Right lobe of liver (tissue), 6 donors: ENCODE results near the gene ITGA11. TPM values are rescaled to one million over a fixed set of nuclear protein-coding genes. Genes with fewer than 3 reads are reported as not detected.

Experiments
- ATAC-seq, 4 donors: fragments of 200-7000 bp; cut with Tn5 transposase; one replicate each; pipeline ENCODE4 v1.9.1; 2020; ENCODE audit warnings: mild to moderate bottlenecking in 4 of 4, moderate library complexity in 4 of 4
- DNase-seq, 3 donors: peaks; one replicate each; pipeline ENCODE4 v3.0.0-alpha.2; 2020
- H3K27ac ChIP-seq, 3 donors: fragments of 200-600 bp; one replicate each; pipeline ENCODE4 v1.8.0; 2022
- H3K27me3 ChIP-seq, 2 donors: fragments of 200-600 bp; one replicate each; pipeline ENCODE4 v1.8.0; 2022
- H3K36me3 ChIP-seq, 4 donors: fragments of 200-600 bp; sonication (generic) in 1 of 4; one replicate each; pipeline versions ENCODE4 v1.5.1 to v1.8.0; 2017 to 2022; ENCODE audit warnings: control low read depth in 1 of 4
- H3K4me1 ChIP-seq, 4 donors: fragments of 200-600 bp; sonication (generic) in 1 of 4; one replicate each; pipeline versions ENCODE4 v1.5.1 to v1.8.0; 2017 to 2022; ENCODE audit warnings: control low read depth in 1 of 4
- H3K4me3 ChIP-seq, 3 donors: fragments of 200-600 bp; one replicate each; pipeline ENCODE4 v1.8.0; 2022
- H3K9me3 ChIP-seq, 4 donors: fragments of 200-600 bp; sonication (generic) in 1 of 4; one replicate each; pipeline versions ENCODE4 v1.5.1 to v1.8.0; 2017 to 2022; ENCODE audit warnings: control low read depth in 1 of 4
- POLR2A ChIP-seq: fragments of 450-650 bp; IDR thresholded peaks from one replicate; pipeline ENCODE4 v1.6.1; 2017; ENCODE audit warnings: antibody characterized with exemption, mild to moderate bottlenecking
- WGBS: methylation state at CpG from one replicate; pipeline ENCODE4 v1.1.6; 2018; ENCODE audit warnings: low coverage, low lambda C conversion rate; ENCODE audit not compliant: insufficient coverage; ENCODE audit errors: missing lambda C conversion rate; 5-methylcytosine and 5-hydroxymethylcytosine counted together
- intact Hi-C, 2 donors: fragments of 100-400 bp; cut with DNase I; formaldehyde crosslinking; loops; one replicate each; pipeline versions ENCODE4 v1.11.2 to v1.14.1; 2022
- total RNA-seq, 6 experiments: library from RNA; depleted of rRNA in 2 of 6; stranded (reverse); fragments of >200 nt in 2 of 6; fragmentation: NEBNext Ultra II Directional in 3 of 6; extraction: Animal tissue kit (Norgen Biotek cat#: 25700) in 3 of 6; gene quantifications; one replicate each; pipeline versions ENCODE4 v1.1.0 to v1.2.4, GENCODE V29; 2016 to 2023
- TF ChIP-seq, protein P1 (sequence below), 4 donors: fragments of 200-600 bp in 3 of 4; fragments of 450-650 bp in 1 of 4; IDR thresholded peaks; one replicate each; pipeline versions ENCODE4 v1.5.1 to v1.8.0; 2016 to 2022; ENCODE audit warnings: antibody characterized with exemption in 4 of 4, mild to moderate bottlenecking in 2 of 4
- donor health status: DM: no; HTN: yes; CAD: no.
- donor health status: DM: no; HTN: no; CAD: no.
- donor health status: DM: no; HTN: no; CAD: no.
- donor health status: DM: no; HTN: yes; CAD: no.
- donor health status: DM: no; HTN: yes; CAD: no.

The ITGA11 gene
- total RNA-seq, 6 experiments from 2014 or later: 0.51 to 1.4 (median 0.73) TPM

DNA sequence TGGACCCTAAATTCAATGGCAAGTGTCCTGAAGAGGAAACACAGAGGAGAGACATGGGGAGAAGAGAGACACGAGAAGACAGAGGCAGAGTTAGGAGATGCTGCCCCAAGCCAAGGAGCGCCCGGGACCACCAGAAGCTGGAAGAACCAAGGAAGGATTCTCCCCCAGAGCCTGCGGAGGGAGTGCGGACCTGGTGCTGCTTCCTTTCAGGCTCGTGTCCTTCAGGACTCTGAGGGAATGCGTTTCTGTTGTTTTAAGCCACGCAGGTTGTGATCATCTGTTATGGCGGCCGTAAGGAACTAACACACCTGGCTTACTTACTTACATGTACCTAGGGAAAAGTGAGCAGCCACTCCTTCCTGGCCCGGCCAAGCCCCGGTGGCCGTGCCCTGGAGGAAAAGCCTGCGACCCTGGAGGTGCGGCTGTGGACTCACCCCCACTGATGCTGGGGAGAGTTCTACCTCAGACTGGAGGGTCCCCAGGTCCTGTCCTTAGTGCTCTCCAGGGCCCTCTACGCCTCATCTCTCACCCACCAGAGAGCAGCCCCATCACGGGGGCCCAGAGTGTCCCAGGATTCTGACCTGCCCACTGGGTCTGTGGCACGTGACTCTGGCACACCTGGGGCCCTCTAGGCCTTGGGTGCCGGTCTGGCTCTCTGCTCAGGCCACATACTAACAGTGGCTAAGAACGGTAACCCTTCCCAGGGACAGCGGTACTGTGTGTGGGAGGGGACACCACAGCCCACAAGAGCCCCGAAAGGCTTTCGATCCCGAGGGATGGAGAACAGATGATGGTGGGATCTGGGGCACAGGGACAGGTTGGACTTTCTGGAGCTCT lies 61.8 kb downstream of the ITGA11 start:
- Histone ChIP-seq H3K27ac (no peak overlapping the region), H3K27me3 (no peaks in the 10 kb centered on the region), H3K4me1 (no peaks in the 10 kb centered on the region), H3K36me3 (no peaks in the 10 kb centered on the region), H3K4me3 (no peak overlapping the region), H3K9me3 (no peaks in the 10 kb centered on the region)
- ATAC-seq: no peak
- WGBS: 79% methylated on average over 5 of the region's 24 CpGs
- no peak for DNase-seq
- TF ChIP-seq POLR2A: no peak
- intact Hi-C loops: loop anchor here in 1 of 2 donors (10.0 kb wide), 1 partner anchor 55 kb away; no protein-coding TSS in a partner anchor

DNA sequence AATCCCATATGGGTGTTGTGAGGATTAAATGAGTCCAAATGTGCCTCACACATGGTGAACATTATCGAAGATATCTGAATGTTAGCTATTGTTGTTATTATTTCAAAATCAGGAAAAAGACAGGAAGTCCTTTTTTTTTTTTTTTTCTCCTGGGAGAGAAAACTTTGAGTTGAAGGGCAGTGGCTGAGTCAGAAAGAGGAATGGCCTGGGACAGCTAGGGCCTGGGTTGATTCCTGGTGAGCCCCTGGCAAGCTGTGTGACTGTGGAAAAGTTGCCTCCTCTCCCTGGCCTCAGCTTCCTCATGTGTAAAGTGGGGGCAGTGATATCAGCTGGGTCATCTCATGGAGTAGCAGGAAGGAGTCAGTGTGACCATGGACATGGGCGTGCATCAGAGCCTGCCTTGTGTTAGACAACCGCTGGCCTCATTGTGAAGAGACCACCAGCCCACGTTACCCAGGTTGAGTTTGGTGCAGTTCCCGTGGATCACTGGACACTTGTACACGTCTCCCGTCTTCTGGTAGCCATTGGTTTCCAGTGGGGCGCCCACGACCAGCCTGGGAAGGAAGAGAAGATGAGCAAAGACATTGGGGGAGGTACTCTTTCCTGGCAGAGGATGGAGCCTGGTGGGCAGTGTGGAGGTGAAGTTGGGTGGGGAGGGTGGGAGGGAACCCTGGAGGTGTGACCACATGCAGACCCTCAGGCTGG lies 63.1 kb downstream of the ITGA11 start:
- DNase-seq (no peak), ATAC-seq (peak in 1 of 4 donors; percentile 37)
- no peaks in the 10 kb centered on the region for H3K36me3 ChIP-seq
- H3K4me1 ChIP-seq: no peaks in the 10 kb centered on the region
- H3K9me3 ChIP-seq: no peaks in the 10 kb centered on the region
- no peak overlapping the region for H3K4me3 ChIP-seq
- intact Hi-C loops: loop anchor here in 1 of 2 donors (10.0 kb wide), 1 partner anchor 56 kb away; no protein-coding TSS in a partner anchor
- TF ChIP-seq, protein P1, sequence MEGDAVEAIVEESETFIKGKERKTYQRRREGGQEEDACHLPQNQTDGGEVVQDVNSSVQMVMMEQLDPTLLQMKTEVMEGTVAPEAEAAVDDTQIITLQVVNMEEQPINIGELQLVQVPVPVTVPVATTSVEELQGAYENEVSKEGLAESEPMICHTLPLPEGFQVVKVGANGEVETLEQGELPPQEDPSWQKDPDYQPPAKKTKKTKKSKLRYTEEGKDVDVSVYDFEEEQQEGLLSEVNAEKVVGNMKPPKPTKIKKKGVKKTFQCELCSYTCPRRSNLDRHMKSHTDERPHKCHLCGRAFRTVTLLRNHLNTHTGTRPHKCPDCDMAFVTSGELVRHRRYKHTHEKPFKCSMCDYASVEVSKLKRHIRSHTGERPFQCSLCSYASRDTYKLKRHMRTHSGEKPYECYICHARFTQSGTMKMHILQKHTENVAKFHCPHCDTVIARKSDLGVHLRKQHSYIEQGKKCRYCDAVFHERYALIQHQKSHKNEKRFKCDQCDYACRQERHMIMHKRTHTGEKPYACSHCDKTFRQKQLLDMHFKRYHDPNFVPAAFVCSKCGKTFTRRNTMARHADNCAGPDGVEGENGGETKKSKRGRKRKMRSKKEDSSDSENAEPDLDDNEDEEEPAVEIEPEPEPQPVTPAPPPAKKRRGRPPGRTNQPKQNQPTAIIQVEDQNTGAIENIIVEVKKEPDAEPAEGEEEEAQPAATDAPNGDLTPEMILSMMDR (IDR thresholded peaks at IDR 0.05): no peak
- TF ChIP-seq POLR2A: no peak
- H3K27me3 ChIP-seq: no peaks in the 10 kb centered on the region
- H3K27ac ChIP-seq: no peak overlapping the region
- 77% methylated on average over 8 of the region's 9 CpGs for WGBS

DNA sequence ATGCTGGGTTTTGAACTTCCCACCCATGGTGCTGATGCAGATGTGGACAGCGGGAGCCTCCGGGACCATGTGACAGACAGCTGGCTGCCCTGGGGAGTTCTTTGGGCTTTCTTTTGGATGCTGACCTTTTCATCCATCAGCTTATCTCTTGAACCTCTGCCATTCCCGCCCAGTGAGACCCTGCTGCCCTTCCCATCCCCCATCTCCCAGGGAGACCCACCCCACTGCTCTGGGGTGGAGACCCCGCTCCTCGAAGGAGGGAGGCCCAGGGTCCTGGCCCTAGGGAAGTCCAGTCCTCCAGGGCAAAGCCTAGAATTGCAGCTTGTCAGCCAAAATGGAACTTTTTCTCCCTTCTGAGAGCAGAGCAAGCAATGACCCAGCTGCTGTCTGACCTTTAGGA lies 64.0 kb downstream of the ITGA11 start:
- no peaks in the 10 kb centered on the region for H3K36me3 ChIP-seq
- TF ChIP-seq, protein P1 (IDR thresholded peaks at IDR 0.05): no peak
- TF ChIP-seq POLR2A: no peak
- WGBS: 30% methylated on average over 5 of the region's 5 CpGs
- no peaks in the 10 kb centered on the region for H3K9me3 ChIP-seq
- no peak for DNase-seq
- no peak overlapping the region for H3K27ac ChIP-seq
- H3K4me1 ChIP-seq: no peaks in the 10 kb centered on the region
- H3K27me3 ChIP-seq: no peaks in the 10 kb centered on the region
- intact Hi-C loops: loop anchor here in 1 of 2 donors (10.0 kb wide), 1 partner anchor 57 kb away; no protein-coding TSS in a partner anchor
- no peak for ATAC-seq
- no peak overlapping the region for H3K4me3 ChIP-seq

DNA sequence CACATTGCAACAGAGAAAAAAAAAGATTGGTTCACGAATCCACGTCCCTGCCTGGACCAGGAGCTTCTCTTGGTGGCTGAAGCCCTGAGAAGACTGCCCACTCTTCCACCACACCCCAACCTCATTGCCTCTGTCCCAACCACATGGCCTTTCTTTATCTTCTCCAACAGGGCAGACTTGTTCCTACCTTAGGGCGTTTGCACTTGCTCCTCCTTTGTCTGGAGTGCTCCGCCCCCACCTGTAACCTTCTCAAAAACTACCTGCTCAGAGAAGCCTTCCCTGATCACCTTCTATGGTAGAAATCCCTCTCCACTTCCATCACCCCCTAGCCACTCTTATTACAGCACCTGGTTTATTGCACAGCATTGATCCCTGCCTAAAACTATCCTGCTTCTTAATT lies 64.7 kb downstream of the ITGA11 start:
- no peaks in the 10 kb centered on the region for H3K36me3 ChIP-seq
- DNase-seq: no peak
- no peaks in the 10 kb centered on the region for H3K4me1 ChIP-seq
- no peak for ATAC-seq
- no peaks in the 10 kb centered on the region for H3K27me3 ChIP-seq
- WGBS: 62% methylated on average over 3 of the region's 4 CpGs
- no peaks in the 10 kb centered on the region for H3K9me3 ChIP-seq
- TF ChIP-seq POLR2A: no peak
- TF ChIP-seq, protein P1 (IDR thresholded peaks at IDR 0.05): no peak
- H3K4me3 ChIP-seq: no peak overlapping the region
- H3K27ac ChIP-seq: no peak overlapping the region
- intact Hi-C loops: loop anchor here in 1 of 2 donors (10.0 kb wide), 1 partner anchor 58 kb away; no protein-coding TSS in a partner anchor

DNA sequence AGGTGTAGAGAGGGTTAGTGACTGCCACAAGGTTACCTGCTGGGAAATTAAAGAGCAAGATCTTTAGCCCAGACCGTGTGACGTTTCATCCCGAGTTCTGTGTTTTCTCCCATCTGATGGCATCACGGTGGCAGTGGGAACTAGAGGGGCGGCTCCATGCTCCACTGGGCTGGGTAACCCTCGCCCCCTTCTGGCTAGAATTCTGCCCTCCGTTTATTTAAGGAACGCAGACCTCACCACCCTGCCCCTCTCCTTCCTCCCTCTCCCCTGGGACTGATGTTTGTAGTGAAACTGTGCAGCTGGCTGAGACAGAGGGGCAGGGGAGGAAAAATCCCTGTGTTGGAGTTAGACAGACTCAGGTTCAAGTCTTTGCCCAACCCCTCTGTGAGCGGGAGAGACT lies 65.6 kb downstream of the ITGA11 start:
- Histone ChIP-seq H3K27me3 (no peaks in the 10 kb centered on the region), H3K27ac (no peak overlapping the region), H3K9me3 (no peaks in the 10 kb centered on the region), H3K4me3 (no peak overlapping the region), H3K36me3 (no peaks in the 10 kb centered on the region), H3K4me1 (no peaks in the 10 kb centered on the region)
- intact Hi-C loops: loop anchor here in 1 of 2 donors (10.0 kb wide), 1 partner anchor 58 kb away; no protein-coding TSS in a partner anchor
- WGBS: 0% methylated on average over 2 of the region's 9 CpGs
- ATAC-seq: no peak
- DNase-seq: no peak
- TF ChIP-seq POLR2A: no peak
- TF ChIP-seq, protein P1 (IDR thresholded peaks at IDR 0.05): no peak
